GM08714 (cell line): ENCODE results near the gene TAS2R31.
"Not testable (repeated sequence)": the region's sequence is repeated elsewhere in the genome, so short reads cannot be mapped to it uniquely, and the experiment has no call there.

Experiments used
- H3K4me3 ChIP-seq: fragments of 200-500 bp; sonication (Bioruptor generic); 2 replicates; pipeline ENCODE4 v1.5.1; 2014; ENCODE audit warnings: mild to moderate bottlenecking, low read length, inconsistent platforms
- ZNF274 ChIP-seq: IDR thresholded peaks from 2 replicates; pipeline ENCODE4 v1.6.1; 2012; ENCODE audit warnings: mild to moderate bottlenecking, low read depth, low read length

The TAS2R31 gene, protein sequence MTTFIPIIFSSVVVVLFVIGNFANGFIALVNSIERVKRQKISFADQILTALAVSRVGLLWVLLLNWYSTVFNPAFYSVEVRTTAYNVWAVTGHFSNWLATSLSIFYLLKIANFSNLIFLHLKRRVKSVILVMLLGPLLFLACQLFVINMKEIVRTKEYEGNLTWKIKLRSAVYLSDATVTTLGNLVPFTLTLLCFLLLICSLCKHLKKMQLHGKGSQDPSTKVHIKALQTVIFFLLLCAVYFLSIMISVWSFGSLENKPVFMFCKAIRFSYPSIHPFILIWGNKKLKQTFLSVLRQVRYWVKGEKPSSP

DNA sequence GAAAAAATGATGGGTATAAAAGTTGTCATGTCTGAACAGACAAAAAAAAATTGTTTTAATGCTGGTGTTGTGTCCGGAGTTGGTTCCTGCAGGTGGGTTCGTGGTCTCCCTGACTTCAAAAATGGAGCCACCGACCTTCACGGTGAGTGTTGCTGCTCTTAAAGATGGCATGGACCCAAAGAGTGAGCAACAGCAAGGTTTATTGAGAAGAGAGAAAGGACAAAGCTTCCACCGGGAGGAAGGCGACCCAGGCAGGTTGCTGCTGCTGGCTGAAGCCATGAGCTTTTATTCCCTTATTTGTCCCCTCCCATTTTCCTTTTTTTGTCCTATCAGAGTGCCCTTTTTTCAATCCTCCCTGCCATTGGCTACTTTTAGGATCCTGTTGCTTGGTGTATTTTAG, at the start of gene TAS2R31:
Gene TAS2R31 (minus strand): TSS at position 101 of the 400 bp plus-strand sequence. CDS start 72 bp downstream, at position 29.
- no peak for TF ChIP-seq ZNF274
- no peak within 1 kb of the TSS for H3K4me3 ChIP-seq

DNA sequence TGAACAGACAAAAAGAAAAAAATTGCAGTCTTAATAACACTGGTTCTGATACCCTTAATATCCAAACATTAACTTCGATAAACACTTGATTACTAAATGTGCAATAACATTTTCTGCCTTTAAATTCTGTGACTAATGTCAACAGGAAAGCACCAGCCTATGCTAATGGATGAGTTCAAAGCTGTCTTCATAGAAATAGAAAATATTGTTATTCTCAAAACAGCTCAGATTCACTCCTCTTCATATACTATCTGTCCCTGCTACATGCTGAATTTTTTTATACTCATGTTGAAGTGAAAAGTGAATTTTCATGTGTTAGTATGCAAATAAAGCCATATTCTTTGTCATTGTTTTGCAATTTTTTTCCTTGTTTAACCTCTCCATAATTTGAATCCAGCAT, 47.0 kb upstream of the TAS2R31 start:
- H3K4me3 ChIP-seq, result no peak overlapping the region
- TF ChIP-seq ZNF274, result no peak

DNA sequence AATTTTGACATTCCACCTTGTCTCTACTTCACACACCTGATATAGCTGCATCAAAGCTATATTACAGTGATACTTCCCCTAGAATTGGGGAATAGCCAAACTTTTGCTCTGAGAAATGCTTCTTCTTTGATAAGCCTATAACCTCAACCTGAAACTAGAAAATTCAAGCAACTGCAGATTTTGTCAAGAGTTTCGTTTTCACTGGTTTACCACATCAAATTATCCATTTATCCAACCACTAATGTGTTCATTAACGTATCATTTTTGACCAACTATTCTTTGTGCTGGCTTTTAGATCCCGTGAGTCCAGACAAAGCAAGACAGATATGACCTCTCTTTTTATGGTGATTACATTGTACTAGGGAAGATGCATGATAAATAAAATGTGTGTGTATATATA, 44.4 kb upstream of the TAS2R31 start:
- H3K4me3 ChIP-seq, result no peak overlapping the region
- TF ChIP-seq ZNF274, result no peak

DNA sequence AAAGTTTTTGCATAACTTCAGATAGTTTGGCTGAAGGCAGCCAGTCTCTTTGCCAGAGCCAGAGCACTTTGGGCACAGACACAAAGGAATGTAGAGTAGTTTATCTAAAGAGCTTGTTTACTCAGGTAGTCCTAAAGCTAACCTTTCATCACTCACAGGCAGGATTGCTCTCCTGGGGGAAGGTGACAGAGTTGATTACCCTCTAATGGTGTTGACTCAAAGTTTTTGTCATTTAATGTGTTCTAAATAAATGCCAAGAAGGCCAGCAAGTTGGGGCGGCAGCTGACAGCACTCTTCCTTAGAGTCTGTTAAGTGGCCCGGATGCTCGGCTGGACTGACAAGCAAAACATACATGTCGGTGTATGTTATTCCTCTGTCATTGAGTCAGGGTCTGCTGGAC, 40.2 kb upstream of the TAS2R31 start:
- no peak for TF ChIP-seq ZNF274
- H3K4me3 ChIP-seq, result no peak overlapping the region

DNA sequence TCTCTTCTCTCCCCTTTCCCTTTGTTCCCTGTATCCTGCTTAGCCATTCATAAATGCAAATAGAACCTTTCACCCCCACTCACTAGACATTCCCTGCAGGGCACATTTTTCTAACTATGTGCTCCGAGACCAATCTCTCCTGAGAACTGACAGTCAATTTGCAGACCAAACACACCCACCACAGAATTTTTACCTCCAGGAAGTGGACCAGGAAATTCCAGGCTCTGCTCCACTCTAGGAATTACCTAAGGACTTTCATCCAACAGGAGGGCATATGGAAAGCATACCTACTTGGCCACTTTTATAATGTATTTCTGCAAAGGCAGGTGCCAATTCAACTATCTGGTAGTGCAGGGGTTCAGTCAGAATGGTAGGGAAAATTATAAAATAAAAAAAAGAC, 39.8 kb upstream of the TAS2R31 start:
- TF ChIP-seq ZNF274, result no peak
- H3K4me3 ChIP-seq, result no peak overlapping the region

DNA sequence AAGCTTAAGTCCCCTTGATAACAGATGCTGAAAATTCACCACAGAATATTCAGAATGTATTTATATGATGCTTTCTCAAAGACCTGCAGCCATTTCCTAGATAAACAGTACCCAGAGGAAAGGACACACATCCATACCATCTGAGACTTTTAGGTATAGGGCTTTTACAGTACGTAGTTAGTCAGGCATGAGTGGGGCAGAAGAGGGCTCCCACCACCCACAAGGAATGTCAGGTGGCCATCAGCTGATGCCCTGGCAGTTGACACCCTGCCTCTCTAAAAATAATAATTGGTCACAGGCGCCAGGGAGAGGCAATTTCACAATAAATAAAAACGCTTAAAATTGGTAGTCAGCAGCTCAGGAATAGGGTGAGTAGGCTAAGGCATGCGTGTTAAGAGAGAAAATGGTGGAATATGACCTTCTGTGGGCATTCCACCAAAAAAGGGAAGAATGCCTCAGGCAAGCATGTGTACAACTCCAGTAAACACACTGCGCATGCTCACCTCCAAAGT, 38.7 kb upstream of the TAS2R31 start:
- TF ChIP-seq ZNF274, result no peak
- no peak overlapping the region for H3K4me3 ChIP-seq

DNA sequence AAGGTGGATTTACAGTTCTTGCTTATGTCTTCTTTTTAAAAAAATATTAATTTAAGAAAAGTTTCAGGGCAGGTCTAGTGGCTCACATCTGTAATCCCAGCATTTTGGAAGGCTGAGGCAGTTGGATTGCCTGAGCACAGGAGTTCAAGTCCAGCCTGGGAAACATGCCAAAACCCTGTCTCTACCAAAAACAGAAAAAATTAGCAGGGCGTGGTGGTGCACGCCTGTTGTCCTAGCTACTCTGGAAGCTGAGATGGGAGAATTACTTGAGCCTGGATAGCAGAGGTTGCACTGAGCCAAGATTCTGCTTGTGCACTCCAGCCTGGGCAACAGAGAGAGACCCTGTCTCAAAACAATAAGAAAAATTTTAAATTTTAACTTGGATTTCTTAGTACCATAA, 36.3 kb upstream of the TAS2R31 start:
- no peak overlapping the region for H3K4me3 ChIP-seq
- no peak for TF ChIP-seq ZNF274

DNA sequence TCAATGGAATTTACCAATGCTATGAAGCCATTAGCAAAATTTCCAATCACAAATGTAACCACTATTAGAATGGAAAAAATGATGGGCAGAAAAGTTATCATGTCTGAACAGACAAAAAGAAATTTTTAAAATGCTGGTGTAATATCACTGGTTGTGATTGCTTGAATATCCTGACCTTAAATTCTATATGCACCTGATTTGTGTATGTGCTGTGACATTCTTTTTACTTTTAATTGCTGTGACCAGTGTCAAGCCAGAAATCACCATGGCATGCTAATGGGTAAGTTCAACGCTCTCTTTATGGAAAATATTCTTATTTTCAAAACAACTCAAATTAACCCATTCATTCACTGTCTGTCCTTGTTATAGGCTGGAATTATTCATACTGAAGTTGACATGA, 31.0 kb upstream of the TAS2R31 start, which contains the start of gene TAS2R46:
Gene TAS2R46 (minus strand): TSS at position 101 of the 400 bp plus-strand sequence. CDS start 0 bp downstream, at position 101.
- not testable (repeated sequence) for H3K4me3 ChIP-seq

DNA sequence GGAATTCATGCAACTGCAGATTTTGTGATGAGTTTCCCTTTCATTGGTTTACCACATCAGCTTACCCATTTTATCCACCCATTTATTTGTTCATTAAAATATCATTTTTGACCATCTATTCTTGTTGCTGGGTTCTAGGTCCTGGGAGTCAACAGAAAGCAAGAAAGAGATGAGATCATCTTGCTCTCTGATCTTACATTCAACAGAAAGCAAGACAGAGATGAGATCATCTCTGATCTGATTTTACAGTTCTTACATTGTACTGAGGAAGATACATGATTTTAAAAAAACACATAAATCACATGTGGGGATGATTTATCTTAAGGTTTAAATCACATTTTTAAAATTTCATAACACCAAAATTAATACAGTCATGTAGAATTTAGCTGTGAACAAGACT, 28.6 kb upstream of the TAS2R31 start:
- H3K4me3 ChIP-seq, result no peak overlapping the region
- TF ChIP-seq ZNF274, result no peak

DNA sequence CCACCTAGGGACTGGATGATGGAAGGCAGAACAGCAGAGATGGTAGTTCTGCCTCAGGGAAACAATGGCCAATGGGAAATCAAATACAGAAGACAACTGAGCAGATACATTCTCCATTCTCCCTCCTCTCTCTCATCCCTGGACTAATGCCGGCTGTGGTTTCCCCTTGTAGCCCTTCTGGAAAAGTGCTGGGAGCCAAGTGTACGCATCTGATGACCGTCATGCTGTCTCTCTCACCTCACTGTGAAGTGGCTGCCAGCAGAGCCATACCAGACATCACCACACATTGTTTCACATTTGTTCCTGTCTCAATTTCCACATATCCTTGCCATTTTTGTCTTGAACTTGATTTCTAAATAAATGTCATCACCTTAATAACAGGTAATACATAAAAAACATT, 27.8 kb upstream of the TAS2R31 start:
- TF ChIP-seq ZNF274, result no peak

DNA sequence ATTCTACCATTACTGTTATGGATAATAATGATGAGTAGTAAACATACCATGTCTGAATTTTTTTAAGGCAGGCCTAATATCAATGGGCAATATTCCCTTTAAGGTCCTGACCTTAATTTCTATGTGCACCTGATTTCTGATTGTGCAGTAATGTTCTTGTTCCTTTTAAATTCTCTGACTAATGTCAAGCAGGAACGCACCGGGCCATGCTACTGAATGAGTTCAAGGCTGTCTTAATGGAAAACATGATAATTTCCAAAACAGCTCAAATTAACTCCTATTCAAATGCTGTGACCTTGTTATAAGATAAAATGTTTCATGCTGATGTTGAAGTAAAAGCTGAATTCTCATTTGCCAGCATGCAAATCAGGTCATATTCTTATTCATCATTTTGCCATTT, 24.1 kb upstream of the TAS2R31 start:
- TF ChIP-seq ZNF274, result no peak
- no peak overlapping the region for H3K4me3 ChIP-seq

More for the DNA sequence above, 27.8 kb upstream of the TAS2R31 start:
- H3K4me3 ChIP-seq, result no peak overlapping the region

DNA sequence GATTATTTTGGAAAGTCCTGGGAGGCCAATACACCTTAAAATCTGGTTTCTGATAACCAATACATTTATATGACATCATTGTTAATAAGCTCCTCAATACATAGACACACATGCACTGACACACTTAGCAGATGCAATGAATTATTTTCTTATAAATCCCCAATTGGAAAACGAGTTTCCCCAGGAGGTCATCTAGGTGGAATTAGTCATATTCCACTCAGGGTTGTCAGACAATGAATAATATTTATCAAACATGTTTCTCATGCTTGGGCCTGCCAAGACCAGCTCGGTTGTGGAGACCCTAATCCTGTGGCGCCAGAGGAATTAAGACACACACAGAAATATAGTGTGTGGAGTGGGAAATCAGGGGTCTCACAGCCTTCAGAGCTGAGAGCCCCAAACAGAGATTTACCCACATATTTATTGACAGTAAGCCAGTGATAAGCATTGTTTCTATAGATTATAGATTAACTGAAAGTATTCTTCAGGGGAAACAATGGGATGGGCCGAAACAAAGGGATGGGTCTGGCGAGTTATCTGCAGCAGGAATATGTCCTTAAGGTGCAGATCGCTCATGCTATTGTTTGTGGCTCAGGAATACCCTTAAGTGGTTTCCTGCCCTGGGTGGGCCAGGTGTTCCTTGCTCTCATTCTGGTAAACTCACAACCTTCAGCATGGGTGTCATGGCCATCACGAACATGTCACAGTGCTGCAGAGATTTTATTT, 18.8 kb upstream of the TAS2R31 start:
- H3K4me3 ChIP-seq, result not testable (repeated sequence)

DNA sequence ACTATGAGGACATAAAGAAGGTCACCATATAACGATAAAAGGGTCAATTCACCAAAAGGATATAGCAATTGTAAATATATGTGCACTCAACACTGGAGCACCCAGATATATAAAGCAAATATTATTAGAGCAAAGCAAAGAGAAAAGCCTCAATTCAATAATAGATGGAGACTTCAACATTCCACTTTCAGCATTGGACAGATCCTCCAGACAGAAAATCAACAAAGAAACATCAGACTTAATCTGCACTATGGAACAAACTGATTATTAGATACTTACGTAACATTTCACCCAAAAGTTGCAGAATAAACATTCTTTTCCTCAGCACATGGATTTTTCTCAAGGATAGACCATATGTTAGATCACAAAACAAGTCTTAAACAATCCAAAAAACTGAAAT, 10.2 kb upstream of the TAS2R31 start:
- H3K4me3 ChIP-seq, result not testable (repeated sequence)

DNA sequence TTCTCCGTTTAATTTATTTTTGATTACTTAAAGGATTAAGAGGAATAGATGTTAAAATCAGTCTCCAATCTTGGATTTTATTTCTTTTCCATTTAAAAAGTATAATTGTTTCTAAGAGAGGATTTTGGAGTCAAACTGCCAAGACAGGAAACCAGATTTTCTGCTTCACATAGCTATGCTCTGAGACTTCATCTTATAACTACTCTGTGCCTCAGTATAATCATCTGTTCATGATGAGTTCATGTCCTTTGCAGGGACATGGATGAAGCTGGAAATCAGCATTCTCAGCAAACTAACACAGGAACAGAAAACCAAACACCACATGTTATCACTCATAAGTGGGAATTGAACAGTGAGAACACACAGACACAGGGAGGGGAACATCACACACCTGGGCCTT, 9.0 kb upstream of the TAS2R31 start:
- TF ChIP-seq ZNF274, result no peak
- H3K4me3 ChIP-seq, result no peak overlapping the region

DNA sequence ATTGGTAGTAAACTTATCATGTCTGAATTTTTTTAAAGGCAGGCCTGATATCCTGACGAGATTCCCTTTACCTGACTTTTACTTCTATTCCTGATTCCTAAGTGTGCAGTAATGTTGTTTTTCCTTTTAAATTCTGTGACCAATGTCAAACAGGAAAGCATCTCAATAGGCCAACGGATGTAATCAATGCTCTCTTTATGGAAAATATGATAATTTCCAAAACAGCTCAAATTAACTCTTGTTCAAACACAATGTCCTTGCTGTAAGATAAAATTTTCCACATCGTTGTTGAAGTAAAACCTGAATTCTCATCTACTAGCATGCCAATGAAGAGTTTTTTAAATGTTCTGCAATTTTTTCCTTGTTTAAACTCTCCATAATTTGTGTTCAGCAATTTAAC, 8.0 kb upstream of the TAS2R31 start:
- H3K4me3 ChIP-seq, result no peak overlapping the region
- TF ChIP-seq ZNF274, result no peak

DNA sequence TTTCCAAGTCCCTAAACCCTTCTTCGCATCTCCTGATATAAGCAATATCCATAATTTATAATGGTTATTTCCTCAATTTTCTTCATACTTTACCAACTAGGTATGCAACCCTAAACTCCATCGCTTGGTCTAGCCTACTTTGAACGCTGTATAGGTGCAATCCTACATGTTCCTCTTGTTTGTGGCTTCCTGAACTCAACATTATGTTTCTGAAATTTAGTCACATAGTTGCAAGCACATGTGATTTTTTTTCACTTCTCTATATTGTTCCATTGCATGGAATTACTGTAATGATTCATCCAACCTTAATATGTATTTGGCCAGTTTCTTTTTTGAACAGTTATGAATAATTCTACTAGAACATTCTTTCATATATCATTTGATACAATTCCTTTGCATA, 2.8 kb upstream of the TAS2R31 start:
- not testable (repeated sequence) for H3K4me3 ChIP-seq
